ENCODE measurements around the gene SLC9C2.
"Not testable (repeated sequence)": the region's sequence is repeated elsewhere in the genome, so short reads cannot be mapped to it uniquely, and the experiment has no call there.

The SLC9C2 gene

DNA sequence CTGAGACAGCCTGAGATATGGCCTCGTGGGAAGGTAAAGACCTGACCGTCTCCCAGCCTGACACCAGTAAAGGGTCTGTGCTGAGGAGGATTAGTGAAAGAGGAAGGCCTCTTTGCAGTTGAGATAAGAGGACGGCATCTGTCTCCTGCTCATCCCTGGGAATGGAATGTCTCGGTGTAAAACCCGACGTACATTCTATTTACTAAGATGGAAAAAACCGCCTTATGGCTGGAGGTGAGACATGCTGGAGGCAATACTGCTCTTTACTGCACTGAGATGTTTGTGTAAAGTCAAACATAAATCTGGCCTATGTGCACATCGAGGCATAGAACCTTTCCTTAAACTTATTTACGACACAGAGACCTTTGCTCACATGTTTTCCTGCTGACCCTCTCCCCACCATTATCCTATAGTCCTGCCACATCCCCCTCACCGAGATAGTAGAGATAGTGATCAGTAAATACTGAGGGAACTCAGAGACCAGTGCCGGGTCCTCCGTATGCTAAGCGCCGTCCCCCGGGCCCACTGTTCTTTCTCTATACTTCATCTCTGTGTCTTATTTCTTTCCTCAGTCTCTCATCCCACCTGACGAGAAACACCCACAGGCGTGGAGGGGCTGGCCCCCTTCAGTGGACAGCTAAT is 128.0 kb downstream of the SLC9C2 start:
- H3K4me3 ChIP-seq (ENCODE audit: extremely low read depth, insufficient read depth, low read length, poor library complexity, severe bottlenecking), result peak overlapping the region; percentile 85
- peak overlapping the region; percentile 93 for H3K27ac ChIP-seq (ENCODE audit: low read depth, low read length, severe bottlenecking)
- 47 to 48% methylated on average over 6 to 13 of the region's 17 CpGs for WGBS, 2 experiments (ENCODE audit: insufficient coverage in 2 of 2)
- peaks cover 23% of the 10 kb centered on the region for H3K4me1 ChIP-seq (ENCODE audit: control insufficient read depth, insufficient read depth, low read length, poor library complexity, severe bottlenecking)
- peaks cover 27% of the 10 kb centered on the region for H3K9me3 ChIP-seq (ENCODE audit: control insufficient read depth, low read length)
- peaks cover 38% of the 10 kb centered on the region for H3K36me3 ChIP-seq (ENCODE audit: control insufficient read depth, insufficient read depth, low read length)

DNA sequence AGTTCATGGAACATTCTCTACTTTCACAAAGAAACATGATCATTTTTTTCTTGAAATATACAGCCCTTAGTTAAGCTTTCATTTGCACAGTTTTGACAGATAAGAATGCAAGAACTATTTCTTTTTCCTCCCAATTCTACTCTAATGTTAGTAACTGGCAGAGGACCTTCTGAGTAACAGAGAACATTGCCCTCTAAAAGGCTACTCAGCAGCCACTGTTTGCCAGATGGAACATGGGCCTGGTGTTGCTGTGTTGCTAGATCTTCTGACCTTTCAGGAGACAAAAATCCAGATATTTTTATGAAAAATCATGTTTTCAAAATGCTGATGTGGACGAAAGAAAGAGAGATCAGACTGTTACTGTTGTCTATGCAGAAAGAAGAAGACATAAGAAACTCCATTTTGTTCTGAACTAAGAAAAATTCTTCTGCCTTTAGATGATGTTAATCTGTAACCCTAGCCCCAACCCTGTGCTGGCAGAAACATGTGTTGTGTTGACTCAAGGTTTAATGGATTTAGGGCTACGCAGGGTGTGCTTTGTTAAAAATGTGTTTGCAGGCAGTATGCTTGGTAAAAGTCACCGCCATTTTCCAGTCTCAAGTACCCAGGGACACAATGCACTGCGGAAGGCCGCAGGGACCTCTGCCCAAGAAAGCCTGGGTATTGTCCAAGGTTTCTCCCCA is 128.6 kb downstream of the SLC9C2 start:
- peaks cover 16% of the 10 kb centered on the region for H3K4me1 ChIP-seq (ENCODE audit: control insufficient read depth, insufficient read depth, low read length, poor library complexity, severe bottlenecking)
- H3K27ac ChIP-seq (ENCODE audit: low read depth, low read length, severe bottlenecking), result peak overlapping the region; percentile 93
- peaks cover 34% of the 10 kb centered on the region for H3K9me3 ChIP-seq (ENCODE audit: control insufficient read depth, low read length)
- H3K36me3 ChIP-seq (ENCODE audit: control insufficient read depth, insufficient read depth, low read length), result peaks cover 38% of the 10 kb centered on the region
- peak overlapping the region; percentile 85 for H3K4me3 ChIP-seq (ENCODE audit: extremely low read depth, insufficient read depth, low read length, poor library complexity, severe bottlenecking)
- 83% methylated on average over 4 of the region's 5 CpGs; no CpG with 5 or more reads in 1 of the 2 experiments for WGBS, 2 experiments (ENCODE audit: insufficient coverage in 2 of 2)

DNA sequence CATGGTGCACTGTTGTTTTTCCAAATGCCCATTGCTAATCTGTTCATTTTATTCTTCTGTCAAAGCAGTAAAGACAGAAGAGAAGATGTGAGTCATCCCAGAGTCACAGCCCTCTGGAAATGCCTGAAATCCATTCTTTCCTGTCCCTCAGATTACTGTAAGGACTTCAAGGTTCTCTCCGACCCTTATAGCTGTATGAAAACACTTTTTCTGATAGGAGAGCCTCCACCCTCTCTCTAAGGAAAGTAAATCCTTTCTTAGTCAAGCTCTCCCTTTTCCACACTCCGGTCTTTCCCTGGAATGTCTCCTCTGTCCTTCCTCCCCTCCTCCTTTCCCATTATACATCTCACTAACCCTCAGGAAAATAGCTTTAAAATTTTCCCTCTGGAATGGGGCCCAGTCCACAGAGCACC is 129.3 kb downstream of the SLC9C2 start:
- 57 to 61% methylated on average over 2 of the region's 2 CpGs for WGBS, 2 experiments (ENCODE audit: insufficient coverage in 2 of 2)
- Histone ChIP-seq H3K4me3 (ENCODE audit: extremely low read depth, insufficient read depth, low read length, poor library complexity, severe bottlenecking) (no peak overlapping the region), H3K9me3 (ENCODE audit: control insufficient read depth, low read length) (peaks cover 34% of the 10 kb centered on the region), H3K4me1 (ENCODE audit: control insufficient read depth, insufficient read depth, low read length, poor library complexity, severe bottlenecking) (peaks cover 15% of the 10 kb centered on the region), H3K27ac (ENCODE audit: low read depth, low read length, severe bottlenecking) (peak overlapping the region; percentile 93), H3K36me3 (ENCODE audit: control insufficient read depth, insufficient read depth, low read length) (peaks cover 39% of the 10 kb centered on the region)

DNA sequence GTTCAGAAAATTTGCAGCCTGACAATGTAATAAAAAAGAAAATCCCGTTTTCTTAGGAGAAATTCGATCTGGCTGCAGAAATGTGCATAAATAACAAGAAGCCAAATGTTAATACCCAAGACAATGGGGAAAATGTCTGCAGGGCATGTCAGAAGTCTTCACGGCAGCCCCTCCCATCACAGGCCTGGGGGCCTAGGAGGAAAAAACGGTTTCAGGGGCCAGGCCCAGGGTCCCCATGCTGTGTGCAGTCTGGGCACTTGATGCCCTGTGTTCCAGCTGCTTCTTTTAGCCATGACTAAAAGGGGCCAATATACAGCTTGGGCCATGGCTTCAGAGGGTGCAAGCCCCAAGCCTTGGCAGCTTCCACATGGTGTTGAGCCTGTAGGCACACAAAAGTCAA is 132.3 kb downstream of the SLC9C2 start:
- WGBS, 2 experiments (ENCODE audit: insufficient coverage in 2 of 2), result 80 to 91% methylated on average over 3 to 4 of the region's 4 CpGs
- Histone ChIP-seq H3K9me3 (ENCODE audit: control insufficient read depth, low read length) (peaks cover 51% of the 10 kb centered on the region), H3K4me1 (ENCODE audit: control insufficient read depth, insufficient read depth, low read length, poor library complexity, severe bottlenecking) (peaks cover 12% of the 10 kb centered on the region), H3K4me3 (ENCODE audit: extremely low read depth, insufficient read depth, low read length, poor library complexity, severe bottlenecking) (no peak overlapping the region), H3K27ac (ENCODE audit: low read depth, low read length, severe bottlenecking) (no peak overlapping the region), H3K36me3 (ENCODE audit: control insufficient read depth, insufficient read depth, low read length) (peaks cover 58% of the 10 kb centered on the region)

DNA sequence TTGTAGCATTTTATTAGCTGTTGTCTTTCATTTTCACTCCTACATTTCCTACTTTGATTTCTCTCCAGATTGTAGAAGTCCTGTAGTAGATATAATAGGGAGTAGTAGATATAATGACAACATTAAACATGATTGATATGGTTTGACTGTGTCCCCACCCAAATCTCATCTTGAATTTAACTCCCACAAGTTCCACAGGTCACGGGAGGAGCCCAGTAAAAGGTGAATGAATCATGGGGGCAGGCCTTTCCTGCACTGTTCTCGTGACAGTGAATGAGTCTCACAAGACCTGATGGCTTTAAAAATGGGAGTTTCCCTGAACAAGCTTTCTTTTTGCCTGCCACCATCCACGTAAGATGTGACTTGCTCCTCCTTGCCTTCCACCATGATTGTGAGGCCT is 133.2 kb downstream of the SLC9C2 start:
- Histone ChIP-seq H3K27ac (ENCODE audit: low read depth, low read length, severe bottlenecking) (no peak overlapping the region), H3K9me3 (ENCODE audit: control insufficient read depth, low read length) (peaks cover 53% of the 10 kb centered on the region), H3K4me1 (ENCODE audit: control insufficient read depth, insufficient read depth, low read length, poor library complexity, severe bottlenecking) (peaks cover 12% of the 10 kb centered on the region), H3K4me3 (ENCODE audit: extremely low read depth, insufficient read depth, low read length, poor library complexity, severe bottlenecking) (no peak overlapping the region), H3K36me3 (ENCODE audit: control insufficient read depth, insufficient read depth, low read length) (peaks cover 61% of the 10 kb centered on the region)
- WGBS, 2 experiments (ENCODE audit: insufficient coverage in 2 of 2), result 93 to 100% methylated on average over 2 to 3 of the region's 3 CpGs

DNA sequence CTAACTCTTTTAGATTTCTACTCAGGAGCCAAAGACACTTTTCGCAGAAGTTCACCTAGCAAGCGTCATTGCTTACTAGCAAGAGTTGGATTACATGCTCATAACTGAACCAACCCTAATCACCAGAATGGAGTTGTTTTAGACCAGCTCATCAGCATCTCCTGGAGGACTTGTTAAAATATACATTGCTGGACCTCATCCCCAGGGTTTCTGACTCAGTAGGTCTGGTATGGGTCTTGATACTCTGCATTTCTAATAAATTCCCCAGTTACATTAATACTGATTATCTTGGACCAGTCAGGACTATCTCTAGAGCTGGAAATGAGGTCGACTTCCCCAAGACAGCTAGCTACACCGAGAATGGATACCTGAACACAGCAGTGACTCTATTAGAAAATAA is 135.4 kb downstream of the SLC9C2 start:
- Histone ChIP-seq H3K36me3 (ENCODE audit: control insufficient read depth, insufficient read depth, low read length) (peaks cover 61% of the 10 kb centered on the region), H3K27ac (ENCODE audit: low read depth, low read length, severe bottlenecking) (no peak overlapping the region), H3K9me3 (ENCODE audit: control insufficient read depth, low read length) (peaks cover 61% of the 10 kb centered on the region), H3K4me3 (ENCODE audit: extremely low read depth, insufficient read depth, low read length, poor library complexity, severe bottlenecking) (no peak overlapping the region), H3K4me1 (ENCODE audit: control insufficient read depth, insufficient read depth, low read length, poor library complexity, severe bottlenecking) (no peaks in the 10 kb centered on the region)
- 94% methylated on average over 2 of the region's 4 CpGs; no CpG with 5 or more reads in 1 of the 2 experiments for WGBS, 2 experiments (ENCODE audit: insufficient coverage in 2 of 2)

DNA sequence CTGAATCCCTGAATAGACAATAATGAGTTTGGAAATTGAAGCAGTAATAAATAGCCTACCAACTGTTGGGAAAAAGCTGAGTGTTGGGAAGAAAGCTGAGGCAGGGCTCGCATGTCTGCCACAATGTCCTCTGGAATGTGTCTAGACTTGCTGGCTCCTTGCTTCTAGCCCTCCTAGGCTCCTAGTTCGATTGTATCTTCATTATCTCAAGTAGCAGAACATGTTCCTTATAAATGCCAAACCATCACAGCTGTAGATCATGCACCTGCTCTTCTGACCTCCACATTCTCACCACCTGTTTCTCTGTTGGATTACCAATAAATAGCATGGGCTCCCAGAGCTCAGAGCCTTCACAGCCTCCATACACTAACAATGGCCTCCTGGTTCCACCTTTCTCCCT is 138.7 kb downstream of the SLC9C2 start:
- Histone ChIP-seq H3K9me3 (ENCODE audit: control insufficient read depth, low read length) (peaks cover 29% of the 10 kb centered on the region), H3K36me3 (ENCODE audit: control insufficient read depth, insufficient read depth, low read length) (peaks cover 58% of the 10 kb centered on the region)
- not testable (repeated sequence) for H3K4me1 ChIP-seq (ENCODE audit: control insufficient read depth, insufficient read depth, low read length, poor library complexity, severe bottlenecking); H3K4me3 ChIP-seq (ENCODE audit: extremely low read depth, insufficient read depth, low read length, poor library complexity, severe bottlenecking); H3K27ac ChIP-seq (ENCODE audit: low read depth, low read length, severe bottlenecking)
- 82 to 88% methylated on average over 1 to 2 of the region's 2 CpGs for WGBS, 2 experiments (ENCODE audit: insufficient coverage in 2 of 2)

DNA sequence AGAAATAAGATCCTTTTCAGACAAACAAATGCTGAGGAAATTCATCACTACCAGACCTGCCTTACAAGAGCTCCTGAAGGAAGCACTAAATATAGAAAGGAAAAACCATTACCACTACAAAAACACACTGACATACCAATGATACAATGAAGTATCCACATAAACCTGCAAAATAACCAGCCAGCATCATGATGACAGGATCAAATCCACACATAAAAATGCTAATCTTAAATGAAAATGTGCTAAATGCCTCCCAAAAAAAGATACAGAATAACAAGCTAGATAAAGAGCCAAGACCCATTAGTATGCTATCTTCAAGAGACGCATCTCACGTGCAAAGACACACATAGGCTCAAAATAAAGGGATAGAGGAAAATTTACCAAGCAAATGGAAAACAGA is 140.2 kb downstream of the SLC9C2 start:
- H3K4me1 ChIP-seq (ENCODE audit: control insufficient read depth, insufficient read depth, low read length, poor library complexity, severe bottlenecking); H3K4me3 ChIP-seq (ENCODE audit: extremely low read depth, insufficient read depth, low read length, poor library complexity, severe bottlenecking); H3K27ac ChIP-seq (ENCODE audit: low read depth, low read length, severe bottlenecking): not testable (repeated sequence)
- Histone ChIP-seq H3K9me3 (ENCODE audit: control insufficient read depth, low read length) (peaks cover 27% of the 10 kb centered on the region), H3K36me3 (ENCODE audit: control insufficient read depth, insufficient read depth, low read length) (peaks cover 45% of the 10 kb centered on the region)
- no CpG with 5 or more reads among the region's 2 CpGs for WGBS, 2 experiments (ENCODE audit: insufficient coverage in 2 of 2)

DNA sequence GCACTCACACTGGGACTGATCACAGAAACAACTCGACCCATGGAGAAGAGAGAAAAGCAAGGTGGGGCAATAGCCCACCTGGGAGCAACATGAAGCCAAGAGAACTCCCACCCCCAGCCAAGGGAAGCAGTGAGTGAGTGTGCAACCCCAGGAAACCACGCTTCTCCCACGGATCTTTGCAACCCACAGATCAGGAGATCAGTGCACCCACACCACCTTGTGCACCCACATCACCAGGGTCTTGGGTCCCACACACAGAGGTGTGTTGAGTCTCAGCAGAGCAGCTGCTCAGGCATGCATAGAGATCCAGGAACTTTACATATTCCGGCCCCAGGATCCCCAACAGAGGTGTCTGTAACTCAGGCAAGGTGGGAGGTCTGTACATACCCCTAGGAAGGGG is 143.0 kb downstream of the SLC9C2 start:
- Histone ChIP-seq H3K36me3 (ENCODE audit: control insufficient read depth, insufficient read depth, low read length) (peaks cover 35% of the 10 kb centered on the region), H3K4me3 (ENCODE audit: extremely low read depth, insufficient read depth, low read length, poor library complexity, severe bottlenecking) (no peak overlapping the region), H3K9me3 (ENCODE audit: control insufficient read depth, low read length) (peaks cover 10% of the 10 kb centered on the region), H3K27ac (ENCODE audit: low read depth, low read length, severe bottlenecking) (no peak overlapping the region), H3K4me1 (ENCODE audit: control insufficient read depth, insufficient read depth, low read length, poor library complexity, severe bottlenecking) (peaks cover 6% of the 10 kb centered on the region)
- 90 to 95% methylated on average over 3 to 4 of the region's 4 CpGs for WGBS, 2 experiments (ENCODE audit: insufficient coverage in 2 of 2)

DNA sequence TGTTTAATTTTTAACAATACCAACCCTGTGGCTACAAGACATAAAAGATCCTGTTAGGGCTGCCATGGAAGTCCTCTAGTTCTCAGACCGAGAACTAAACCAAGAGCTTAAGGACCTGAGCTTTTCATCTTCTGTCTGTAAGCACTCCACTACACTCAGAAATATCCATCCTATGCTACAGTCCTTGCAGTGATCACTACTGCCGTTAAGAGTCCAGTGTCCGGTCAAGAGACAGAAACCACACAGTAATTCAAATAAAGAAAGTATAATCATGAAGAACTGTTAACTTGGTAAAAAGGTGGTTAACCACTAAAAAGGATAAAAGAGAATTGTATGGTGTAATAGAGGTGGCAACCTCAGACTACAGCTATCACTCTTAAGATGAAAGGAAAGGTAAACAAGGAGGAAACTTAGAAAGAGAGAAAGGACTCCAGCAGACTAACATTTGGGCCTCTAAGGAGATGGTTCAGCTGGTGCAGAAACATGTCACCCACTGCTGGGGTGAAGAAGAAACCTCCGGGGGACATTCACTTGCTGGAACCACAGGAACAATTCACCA is 147.8 kb downstream of the SLC9C2 start:
- H3K27ac ChIP-seq (ENCODE audit: low read depth, low read length, severe bottlenecking), result no peak overlapping the region
- no peak overlapping the region for H3K4me3 ChIP-seq (ENCODE audit: extremely low read depth, insufficient read depth, low read length, poor library complexity, severe bottlenecking)
- H3K36me3 ChIP-seq (ENCODE audit: control insufficient read depth, insufficient read depth, low read length), result peaks cover 11% of the 10 kb centered on the region
- no peaks in the 10 kb centered on the region for H3K9me3 ChIP-seq (ENCODE audit: control insufficient read depth, low read length)
- peaks cover 11% of the 10 kb centered on the region for H3K4me1 ChIP-seq (ENCODE audit: control insufficient read depth, insufficient read depth, low read length, poor library complexity, severe bottlenecking)
- WGBS, 2 experiments (ENCODE audit: insufficient coverage in 2 of 2), result 90 to 93% methylated on average over 1 of the region's 4 CpGs

DNA sequence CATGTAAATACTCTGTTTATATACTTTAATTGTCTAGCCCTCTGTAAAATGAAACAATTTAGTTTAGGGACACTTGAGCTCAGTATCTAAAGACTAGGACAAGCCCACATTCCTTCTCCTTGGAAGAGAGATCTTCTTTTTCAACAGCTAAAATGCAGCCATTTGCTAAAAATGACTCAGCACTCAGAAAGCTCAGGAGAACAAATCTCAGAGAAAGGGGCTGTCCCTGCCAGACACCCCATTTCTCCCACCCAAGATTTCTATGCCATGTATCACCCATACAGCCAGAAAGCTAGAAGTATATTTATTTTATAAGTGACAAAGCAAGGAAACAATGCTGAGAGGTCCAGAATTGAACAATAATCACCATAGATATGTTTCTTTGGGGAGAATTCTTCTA is 148.9 kb downstream of the SLC9C2 start:
- Histone ChIP-seq H3K4me1 (ENCODE audit: control insufficient read depth, insufficient read depth, low read length, poor library complexity, severe bottlenecking) (peaks cover 11% of the 10 kb centered on the region), H3K9me3 (ENCODE audit: control insufficient read depth, low read length) (no peaks in the 10 kb centered on the region), H3K4me3 (ENCODE audit: extremely low read depth, insufficient read depth, low read length, poor library complexity, severe bottlenecking) (no peak overlapping the region), H3K27ac (ENCODE audit: low read depth, low read length, severe bottlenecking) (peak overlapping the region; percentile 71), H3K36me3 (ENCODE audit: control insufficient read depth, insufficient read depth, low read length) (peaks cover 5% of the 10 kb centered on the region)

Measured in mesodermal cell (in vitro differentiated cells).